Progenitor cell of endocrine pancreas (in vitro differentiated cells): Measurements from ENCODE around the gene RGS7. TPM values are rescaled to one million over a fixed set of nuclear protein-coding genes. Genes with fewer than 3 reads are reported as not detected.

Experiments
- DNase-seq: peaks from one replicate; pipeline ENCODE4 v3.0.0; 2021; ENCODE audit warnings: low spot score; ENCODE audit not compliant: unreplicated experiment
- H3K27ac Mint-ChIP-seq: 2 replicates; pipeline ENCODE4 v1.8.0; 2021; ENCODE audit warnings: mild to moderate bottlenecking, moderate library complexity, mixed read lengths
- H3K27me3 Mint-ChIP-seq: 2 replicates; pipeline ENCODE4 v1.8.0; 2021; ENCODE audit warnings: mixed read lengths
- H3K36me3 Mint-ChIP-seq: 2 replicates; pipeline ENCODE4 v1.8.0; 2022; ENCODE audit warnings: mixed read lengths; ENCODE audit not compliant: insufficient read depth
- H3K4me1 Mint-ChIP-seq: 2 replicates; pipeline ENCODE4 v1.8.0; 2021; ENCODE audit warnings: low read depth, mixed read lengths
- H3K4me3 Mint-ChIP-seq: 2 replicates; pipeline ENCODE4 v1.8.0; 2021; ENCODE audit warnings: low read depth, mild to moderate bottlenecking, moderate library complexity, mixed read lengths
- H3K9me3 Mint-ChIP-seq: 2 replicates; pipeline ENCODE4 v1.8.0; 2021; ENCODE audit warnings: low read depth, mixed read lengths
- CTCF ChIP-seq: fragments of 200-600 bp; sonication (generic); IDR thresholded peaks from one replicate; pipeline ENCODE4 v1.5.0; 2021; ENCODE audit warnings: antibody characterized with exemption, mild to moderate bottlenecking; ENCODE audit not compliant: unreplicated experiment
- total RNA-seq: library from RNA; stranded (reverse); gene quantifications from 2 replicates; pipeline ENCODE4 v1.2.1, GENCODE V29; 2021

RGS7 gene
- total RNA-seq, 1 donor from 2014 or later = 2.4 TPM

- H3K36me3 Mint-ChIP-seq = no peaks in the 10 kb centered on the region
- peaks cover 69% of the 10 kb centered on the region for H3K27me3 Mint-ChIP-seq
- no peak for TF ChIP-seq CTCF
- H3K27ac Mint-ChIP-seq = no peak overlapping the region
- H3K4me1 Mint-ChIP-seq = peaks cover 18% of the 10 kb centered on the region
- H3K4me3 Mint-ChIP-seq = no peak overlapping the region
- H3K9me3 Mint-ChIP-seq = no peaks in the 10 kb centered on the region
- DNase-seq = no peak
Observed at GRCh38 chr1:241105147-241105546, 251.9 kb downstream of the RGS7 start.

- DNase-seq = no peak
- Mint-ChIP-seq H3K36me3 (no peaks in the 10 kb centered on the region), H3K27me3 (peaks cover 64% of the 10 kb centered on the region), H3K9me3 (no peaks in the 10 kb centered on the region), H3K4me1 (peaks cover 11% of the 10 kb centered on the region), H3K27ac (peak overlapping the region; percentile 7), H3K4me3 (no peak overlapping the region)
- TF ChIP-seq CTCF = no peak
Observed at GRCh38 chr1:241102664-241103063, 254.3 kb downstream of the RGS7 start.

- Mint-ChIP-seq H3K27me3 (peaks cover 64% of the 10 kb centered on the region), H3K36me3 (no peaks in the 10 kb centered on the region), H3K4me1 (peaks cover 11% of the 10 kb centered on the region), H3K27ac (no peak overlapping the region), H3K9me3 (no peaks in the 10 kb centered on the region), H3K4me3 (no peak overlapping the region)
- no peak for TF ChIP-seq CTCF
- no peak for DNase-seq
Observed at GRCh38 chr1:241101622-241102021, 255.4 kb downstream of the RGS7 start.

DNA sequence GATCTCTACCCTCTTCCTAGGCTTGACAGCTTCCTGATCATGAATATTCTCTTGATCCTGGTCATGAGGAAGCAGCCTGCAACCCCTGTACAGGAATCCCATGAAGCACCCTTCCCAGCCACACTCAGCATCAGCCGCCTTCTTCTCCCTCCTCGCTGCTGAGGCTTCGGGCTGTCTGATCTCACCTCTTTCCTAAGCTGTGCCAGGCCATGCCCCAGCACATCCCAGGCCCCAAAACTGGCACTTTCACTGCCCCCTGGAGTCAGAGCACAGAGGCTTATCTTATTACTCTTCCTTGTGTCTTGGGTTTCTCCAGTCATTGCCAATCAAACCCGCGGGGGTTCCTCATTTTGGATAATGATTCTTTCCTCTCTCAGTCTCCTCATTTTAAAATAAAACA, 259.5 kb downstream of the RGS7 start:
- Mint-ChIP-seq H3K36me3 (no peaks in the 10 kb centered on the region), H3K9me3 (no peaks in the 10 kb centered on the region), H3K4me1 (peaks cover 8% of the 10 kb centered on the region), H3K27ac (no peak overlapping the region), H3K4me3 (no peak overlapping the region), H3K27me3 (peaks cover 49% of the 10 kb centered on the region)
- no peak for DNase-seq
- no peak for TF ChIP-seq CTCF

- no peak overlapping the region for H3K4me3 Mint-ChIP-seq
- DNase-seq = no peak
- no peaks in the 10 kb centered on the region for H3K9me3 Mint-ChIP-seq
- H3K27ac Mint-ChIP-seq = no peak overlapping the region
- H3K4me1 Mint-ChIP-seq = peaks cover 3% of the 10 kb centered on the region
- H3K36me3 Mint-ChIP-seq = no peaks in the 10 kb centered on the region
- no peak for TF ChIP-seq CTCF
- peaks cover 45% of the 10 kb centered on the region for H3K27me3 Mint-ChIP-seq
Observed at GRCh38 chr1:241096982-241097381, 260.0 kb downstream of the RGS7 start.

- Mint-ChIP-seq H3K27me3 (peaks cover 39% of the 10 kb centered on the region), H3K27ac (no peak overlapping the region), H3K4me3 (no peak overlapping the region), H3K36me3 (no peaks in the 10 kb centered on the region), H3K9me3 (no peaks in the 10 kb centered on the region), H3K4me1 (no peaks in the 10 kb centered on the region)
- DNase-seq = no peak
- TF ChIP-seq CTCF = no peak
Observed at GRCh38 chr1:241095847-241096246, 261.2 kb downstream of the RGS7 start.
